Skeletal muscle tissue (tissue), 4 donors: Measurements from ENCODE around the gene RAB20. TPM values are rescaled to one million over a fixed set of nuclear protein-coding genes. Genes with fewer than 3 reads are reported as not detected.

ENCODE experiments used
- H3K27ac ChIP-seq: one replicate; pipeline ENCODE4 v1.7.0; 2013; ENCODE audit warnings: mild to moderate bottlenecking, low read depth, low read length, inconsistent platforms
- H3K27me3 ChIP-seq, 3 donors: one replicate each; pipeline ENCODE4 v1.7.0; 2013; ENCODE audit warnings: low read length in 3 of 3; ENCODE audit not compliant: control insufficient read depth in 3 of 3, insufficient read depth in 3 of 3
- H3K36me3 ChIP-seq, 3 donors: one replicate each; pipeline ENCODE4 v1.7.0; 2013; ENCODE audit warnings: low read length in 3 of 3; ENCODE audit not compliant: control insufficient read depth in 3 of 3, insufficient read depth in 3 of 3
- H3K4me1 ChIP-seq, 3 donors: one replicate each; pipeline ENCODE4 v1.7.0; 2013; ENCODE audit warnings: low read length in 3 of 3, mild to moderate bottlenecking in 3 of 3; ENCODE audit not compliant: control insufficient read depth in 3 of 3, insufficient read depth in 3 of 3
- H3K4me3 ChIP-seq, 3 donors: one replicate each; pipeline ENCODE4 v1.7.0; 2013; ENCODE audit warnings: low read length in 3 of 3
- H3K9ac ChIP-seq, 3 donors: one replicate each; pipeline ENCODE4 v1.7.0; 2013; ENCODE audit warnings: low read length in 3 of 3, mild to moderate bottlenecking in 3 of 3, moderate library complexity in 2 of 3, low read depth in 1 of 3
- H3K9me3 ChIP-seq, 3 donors: one replicate each; pipeline ENCODE4 v1.7.0; 2013; ENCODE audit warnings: low read length in 3 of 3; ENCODE audit not compliant: control insufficient read depth in 3 of 3
- total RNA-seq: library from RNA; depleted of rRNA; stranded (reverse); fragments of >200 nt; gene quantifications from one replicate; pipeline ENCODE4 v1.2.3, GENCODE V29; 2014
- donor health status: Osteomylitis.

RAB20 gene
- total RNA-seq, 1 donor from 2014 or later = 7.3 TPM

- Histone ChIP-seq H3K9me3 (no peaks in the 10 kb centered on the region), H3K36me3 (no peaks in the 10 kb centered on the region), H3K4me1 (no peaks in the 10 kb centered on the region), H3K27ac (no peak overlapping the region), H3K27me3 (no peaks in the 10 kb centered on the region), H3K4me3 (no peak overlapping the region), H3K9ac (no peak overlapping the region)
Observed at GRCh38 chr13:110592665-110593064, 31.1 kb upstream of the RAB20 start.

GRCh38 chr13:110590577-110590976 is 29.1 kb upstream of the RAB20 start:
- Histone ChIP-seq H3K36me3 (no peaks in the 10 kb centered on the region), H3K27ac (no peak overlapping the region), H3K9ac (no peak overlapping the region), H3K4me1 (no peaks in the 10 kb centered on the region), H3K4me3 (no peak overlapping the region), H3K27me3 (no peaks in the 10 kb centered on the region), H3K9me3 (no peaks in the 10 kb centered on the region)

- Histone ChIP-seq H3K27ac (no peak overlapping the region), H3K9me3 (no peaks in the 10 kb centered on the region), H3K4me1 (no peaks in the 10 kb centered on the region), H3K36me3 (no peaks in the 10 kb centered on the region), H3K4me3 (no peak overlapping the region), H3K9ac (no peak overlapping the region), H3K27me3 (no peaks in the 10 kb centered on the region)
Observed at GRCh38 chr13:110589793-110590390, 28.4 kb upstream of the RAB20 start.

GRCh38 chr13:110583178-110583865 is 21.8 kb upstream of the RAB20 start:
- Histone ChIP-seq H3K27me3 (peaks cover 0 to 2% (median 0%) of the 10 kb centered on the region in 3 donors), H3K9me3 (no peaks in the 10 kb centered on the region), H3K36me3 (no peaks in the 10 kb centered on the region), H3K4me1 (no peaks in the 10 kb centered on the region), H3K9ac (no peak overlapping the region), H3K27ac (no peak overlapping the region), H3K4me3 (no peak overlapping the region)

GRCh38 chr13:110582421-110582954 is 21.0 kb upstream of the RAB20 start:
- no peak overlapping the region for H3K4me3 ChIP-seq
- peaks cover 0 to 2% (median 0%) of the 10 kb centered on the region in 3 donors for H3K27me3 ChIP-seq
- H3K9ac ChIP-seq = no peak overlapping the region
- no peaks in the 10 kb centered on the region for H3K9me3 ChIP-seq
- no peak overlapping the region for H3K27ac ChIP-seq
- H3K36me3 ChIP-seq = no peaks in the 10 kb centered on the region
- no peaks in the 10 kb centered on the region for H3K4me1 ChIP-seq

GRCh38 chr13:110581506-110582185 is 20.1 kb upstream of the RAB20 start:
- no peak overlapping the region for H3K27ac ChIP-seq
- no peaks in the 10 kb centered on the region for H3K36me3 ChIP-seq
- no peak overlapping the region for H3K4me3 ChIP-seq
- no peak overlapping the region for H3K9ac ChIP-seq
- H3K27me3 ChIP-seq = peaks cover 0 to 2% (median 0%) of the 10 kb centered on the region in 3 donors
- no peaks in the 10 kb centered on the region for H3K9me3 ChIP-seq
- H3K4me1 ChIP-seq = no peaks in the 10 kb centered on the region

- no peaks in the 10 kb centered on the region for H3K36me3 ChIP-seq
- H3K27me3 ChIP-seq = peaks cover under 1 to 6% (median 5%) of the 10 kb centered on the region in 3 donors
- H3K27ac ChIP-seq = no peak overlapping the region
- no peak overlapping the region for H3K9ac ChIP-seq
- H3K9me3 ChIP-seq = no peaks in the 10 kb centered on the region
- no peak overlapping the region for H3K4me3 ChIP-seq
- H3K4me1 ChIP-seq = no peaks in the 10 kb centered on the region
Observed at GRCh38 chr13:110580800-110581199, 19.3 kb upstream of the RAB20 start.

GRCh38 chr13:110578363-110578762 is 16.8 kb upstream of the RAB20 start:
- Histone ChIP-seq H3K9me3 (no peaks in the 10 kb centered on the region), H3K27ac (no peak overlapping the region), H3K4me3 (no peak overlapping the region), H3K9ac (no peak overlapping the region), H3K36me3 (no peaks in the 10 kb centered on the region), H3K4me1 (peaks cover 0 to 6% (median 5%) of the 10 kb centered on the region in 3 donors), H3K27me3 (peaks cover 19 to 22% (median 19%) of the 10 kb centered on the region in 3 donors)

GRCh38 chr13:110576736-110577476 is 15.4 kb upstream of the RAB20 start:
- H3K36me3 ChIP-seq = no peaks in the 10 kb centered on the region
- H3K9ac ChIP-seq = no peak overlapping the region
- peaks cover 0 to 6% (median 5%) of the 10 kb centered on the region in 3 donors for H3K4me1 ChIP-seq
- no peaks in the 10 kb centered on the region for H3K9me3 ChIP-seq
- peaks cover 22 to 27% (median 23%) of the 10 kb centered on the region in 3 donors for H3K27me3 ChIP-seq
- H3K27ac ChIP-seq = no peak overlapping the region
- no peak overlapping the region for H3K4me3 ChIP-seq
